GM19455 (cell line): ENCODE data around the gene EFCAB5.

ENCODE experiments used
- ATAC-seq: cut with Tn5 transposase; IDR thresholded peaks from one replicate; pipeline ENCODE4 v1.9.1; 2021; ENCODE audit not compliant: unreplicated experiment

The EFCAB5 gene

GRCh38 chr17:30151471-30151870, 210.0 kb downstream of the EFCAB5 start:
- no peak for ATAC-seq

- no peak for ATAC-seq
Measured at GRCh38 chr17:30153463-30153862, 212.0 kb downstream of the EFCAB5 start.

- no peak for ATAC-seq
Measured at GRCh38 chr17:30155389-30155788, 214.0 kb downstream of the EFCAB5 start.
